ENCODE measurements around the gene GKN1. TPM values are rescaled to one million over a fixed set of nuclear protein-coding genes. Genes with fewer than 3 reads are reported as not detected.

GKN1 gene
- polyA plus RNA-seq, 4 donors = 0.12 to 1.9 TPM; not detected in 2

GRCh38 chr2:69013840-69014821, 39.7 kb downstream of the GKN1 start:
- H3K9me3 ChIP-seq (ENCODE audit: control insufficient read depth in 2 of 2, insufficient read depth in 1 of 2, low read depth in 1 of 2, low read length in 1 of 2) = no peaks in the 10 kb centered on the region
- no peak for FAIRE-seq
- H3K4me3 ChIP-seq (ENCODE audit: low read depth in 1 of 3, low read length in 3 of 3) = peak overlapping the region; percentile 14 to 74 (median 24)
- no peaks in the 10 kb centered on the region for H3K36me3 ChIP-seq (ENCODE audit: control insufficient read depth in 3 of 3, insufficient read depth in 2 of 3, low read depth in 1 of 3, low read length in 3 of 3)
- DNase-seq = no peak
- H3K27me3 ChIP-seq (ENCODE audit: control insufficient read depth in 3 of 3, insufficient read depth in 3 of 3, low read length in 3 of 3) = peaks cover 0 to 49% (median 3%) of the 10 kb centered on the region in 3 donors
- peaks cover 0 to 3% (median 0%) of the 10 kb centered on the region in 3 donors for H3K4me1 ChIP-seq (ENCODE audit: control insufficient read depth in 3 of 3, insufficient read depth in 2 of 3, low read depth in 1 of 3, low read length in 2 of 3)
- H3K27ac ChIP-seq (ENCODE audit: low read depth in 1 of 3, low read length in 2 of 3) = peak overlapping the region in 2 of 3 donors; percentile 72 to 83
- WGBS, 3 donors = 4 to 8% (median 4%) methylated on average over 20 of the region's 20 CpGs

DNA sequence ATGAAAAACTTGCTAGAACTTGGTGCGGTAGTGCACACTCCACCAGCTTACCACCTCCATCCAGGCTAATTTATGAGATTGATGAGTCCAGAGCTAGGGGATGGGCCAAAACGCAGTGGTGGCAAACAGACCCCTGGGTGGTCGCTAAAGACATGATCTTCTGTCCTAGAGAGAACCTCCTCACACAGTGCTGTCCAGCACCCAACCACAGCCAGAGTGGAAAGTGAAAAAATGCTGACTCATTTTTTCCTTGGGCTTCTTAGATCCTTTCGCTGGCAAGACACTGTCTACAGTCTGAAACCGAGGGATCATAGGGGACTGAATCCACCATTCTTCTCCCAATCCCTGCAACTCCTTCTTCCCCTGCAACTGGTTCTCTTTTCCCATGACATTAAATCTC, 42.6 kb downstream of the GKN1 start:
- Histone ChIP-seq H3K4me3 (ENCODE audit: low read depth in 1 of 3, low read length in 3 of 3) (no peak overlapping the region), H3K36me3 (ENCODE audit: control insufficient read depth in 3 of 3, insufficient read depth in 2 of 3, low read depth in 1 of 3, low read length in 3 of 3) (no peaks in the 10 kb centered on the region), H3K27me3 (ENCODE audit: control insufficient read depth in 3 of 3, insufficient read depth in 3 of 3, low read length in 3 of 3) (peaks cover 0 to 40% (median 3%) of the 10 kb centered on the region in 3 donors), H3K9me3 (ENCODE audit: control insufficient read depth in 2 of 2, insufficient read depth in 1 of 2, low read depth in 1 of 2, low read length in 1 of 2) (no peaks in the 10 kb centered on the region), H3K27ac (ENCODE audit: low read depth in 1 of 3, low read length in 2 of 3) (no peak overlapping the region), H3K4me1 (ENCODE audit: control insufficient read depth in 3 of 3, insufficient read depth in 2 of 3, low read depth in 1 of 3, low read length in 2 of 3) (peaks cover 0 to 3% (median 2%) of the 10 kb centered on the region in 3 donors)
- DNase-seq = no peak
- WGBS, 3 donors = 56 to 79% (median 73%) methylated on average over 5 of the region's 5 CpGs
- FAIRE-seq = no peak

GRCh38 chr2:69017835-69018234, 43.4 kb downstream of the GKN1 start:
- H3K27ac ChIP-seq (ENCODE audit: low read depth in 1 of 3, low read length in 2 of 3) = no peak overlapping the region
- WGBS, 3 donors = 67 to 86% (median 73%) methylated on average over 3 of the region's 3 CpGs
- no peak for DNase-seq
- H3K9me3 ChIP-seq (ENCODE audit: control insufficient read depth in 2 of 2, insufficient read depth in 1 of 2, low read depth in 1 of 2, low read length in 1 of 2) = no peaks in the 10 kb centered on the region
- FAIRE-seq = no peak
- peaks cover 0 to 3% (median 2%) of the 10 kb centered on the region in 3 donors for H3K4me1 ChIP-seq (ENCODE audit: control insufficient read depth in 3 of 3, insufficient read depth in 2 of 3, low read depth in 1 of 3, low read length in 2 of 3)
- H3K4me3 ChIP-seq (ENCODE audit: low read depth in 1 of 3, low read length in 3 of 3) = no peak overlapping the region
- peaks cover 0 to 33% (median 3%) of the 10 kb centered on the region in 3 donors for H3K27me3 ChIP-seq (ENCODE audit: control insufficient read depth in 3 of 3, insufficient read depth in 3 of 3, low read length in 3 of 3)
- H3K36me3 ChIP-seq (ENCODE audit: control insufficient read depth in 3 of 3, insufficient read depth in 2 of 3, low read depth in 1 of 3, low read length in 3 of 3) = no peaks in the 10 kb centered on the region

GRCh38 chr2:69018678-69019095, 44.3 kb downstream of the GKN1 start:
- Histone ChIP-seq H3K4me1 (ENCODE audit: control insufficient read depth in 3 of 3, insufficient read depth in 2 of 3, low read depth in 1 of 3, low read length in 2 of 3) (peaks cover 0 to 2% (median 0%) of the 10 kb centered on the region in 3 donors), H3K36me3 (ENCODE audit: control insufficient read depth in 3 of 3, insufficient read depth in 2 of 3, low read depth in 1 of 3, low read length in 3 of 3) (no peaks in the 10 kb centered on the region), H3K27me3 (ENCODE audit: control insufficient read depth in 3 of 3, insufficient read depth in 3 of 3, low read length in 3 of 3) (peaks cover 0 to 25% (median 3%) of the 10 kb centered on the region in 3 donors), H3K4me3 (ENCODE audit: low read depth in 1 of 3, low read length in 3 of 3) (no peak overlapping the region), H3K9me3 (ENCODE audit: control insufficient read depth in 2 of 2, insufficient read depth in 1 of 2, low read depth in 1 of 2, low read length in 1 of 2) (no peaks in the 10 kb centered on the region), H3K27ac (ENCODE audit: low read depth in 1 of 3, low read length in 2 of 3) (no peak overlapping the region)
- WGBS, 3 donors = 62 to 75% (median 64%) methylated on average over 4 of the region's 4 CpGs
- no peak for FAIRE-seq
- no peak for DNase-seq

DNA sequence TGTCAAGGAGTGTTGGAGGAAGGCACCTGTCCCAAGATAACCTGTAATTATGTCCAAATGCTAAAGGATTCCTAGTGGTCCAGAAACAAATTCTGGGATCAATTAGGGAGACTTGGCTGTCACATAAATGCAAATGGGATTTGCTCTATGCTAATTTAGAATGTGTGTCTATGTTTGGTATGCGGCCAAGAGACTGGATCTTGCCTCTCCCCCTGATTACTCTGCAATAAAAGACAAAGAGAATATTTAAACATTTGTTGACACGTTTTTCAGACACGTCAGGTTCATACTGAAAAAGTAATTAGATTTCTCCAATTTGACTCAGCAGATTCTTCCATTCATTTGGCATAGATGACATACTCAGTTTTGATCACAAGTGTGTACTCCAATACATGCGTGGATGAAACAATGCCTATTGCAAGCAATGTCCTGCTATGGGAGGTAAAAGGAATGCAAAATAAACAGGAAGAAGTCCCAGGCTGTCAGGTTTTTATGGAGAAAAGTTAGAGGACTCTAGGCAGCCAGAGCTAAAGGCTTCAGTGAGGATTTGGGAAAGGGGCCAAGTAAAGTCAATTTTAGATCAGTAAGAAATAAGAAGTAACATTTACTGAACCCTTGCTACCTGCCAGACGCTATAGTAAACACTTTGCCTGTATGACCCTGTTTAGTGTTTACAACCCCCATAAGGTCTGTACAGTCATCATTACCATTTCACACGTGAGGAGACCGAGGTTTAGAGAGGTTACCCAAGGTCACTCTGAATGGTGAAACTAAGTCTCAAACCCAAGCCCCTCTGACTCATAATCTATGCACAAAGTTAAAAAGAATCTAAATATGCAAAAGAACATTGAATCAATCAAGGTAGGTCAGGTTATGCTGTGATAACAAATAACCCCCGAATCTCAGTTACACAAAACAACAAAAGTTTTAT, 46.3 kb downstream of the GKN1 start:
- WGBS, 3 donors = 41 to 55% (median 45%) methylated on average over 8 of the region's 8 CpGs
- Histone ChIP-seq H3K4me3 (ENCODE audit: low read depth in 1 of 3, low read length in 3 of 3) (no peak overlapping the region), H3K36me3 (ENCODE audit: control insufficient read depth in 3 of 3, insufficient read depth in 2 of 3, low read depth in 1 of 3, low read length in 3 of 3) (no peaks in the 10 kb centered on the region), H3K27ac (ENCODE audit: low read depth in 1 of 3, low read length in 2 of 3) (no peak overlapping the region), H3K4me1 (ENCODE audit: control insufficient read depth in 3 of 3, insufficient read depth in 2 of 3, low read depth in 1 of 3, low read length in 2 of 3) (peaks cover 0 to 2% (median 0%) of the 10 kb centered on the region in 3 donors), H3K27me3 (ENCODE audit: control insufficient read depth in 3 of 3, insufficient read depth in 3 of 3, low read length in 3 of 3) (peaks cover 0 to 13% (median 0%) of the 10 kb centered on the region in 3 donors), H3K9me3 (ENCODE audit: control insufficient read depth in 2 of 2, insufficient read depth in 1 of 2, low read depth in 1 of 2, low read length in 1 of 2) (no peaks in the 10 kb centered on the region)
- FAIRE-seq = no peak
- DNase-seq = no peak

DNA sequence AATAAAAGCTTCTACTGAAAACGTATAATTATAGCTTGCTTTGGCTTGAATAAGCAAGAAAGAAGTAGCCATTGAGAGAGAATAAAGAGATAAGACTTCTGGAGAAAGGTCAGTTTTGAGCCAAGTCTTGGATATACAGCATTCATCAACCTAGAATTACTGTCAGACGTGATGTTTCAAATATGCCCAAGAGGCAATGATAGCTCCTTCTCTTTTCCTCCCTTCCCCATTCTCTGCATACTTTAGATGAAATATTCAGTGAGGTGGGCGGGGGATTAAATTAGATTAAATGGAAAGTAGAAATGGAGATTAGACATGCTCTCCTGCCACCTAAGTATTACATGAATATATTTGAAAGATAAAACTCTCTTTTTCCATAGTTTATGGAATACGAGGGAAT, 47.3 kb downstream of the GKN1 start:
- DNase-seq (no peak), FAIRE-seq (no peak)
- H3K4me3 ChIP-seq (ENCODE audit: low read depth in 1 of 3, low read length in 3 of 3) = no peak overlapping the region
- H3K27me3 ChIP-seq (ENCODE audit: control insufficient read depth in 3 of 3, insufficient read depth in 3 of 3, low read length in 3 of 3) = peaks cover 0 to 13% (median 0%) of the 10 kb centered on the region in 3 donors
- H3K27ac ChIP-seq (ENCODE audit: low read depth in 1 of 3, low read length in 2 of 3) = no peak overlapping the region
- WGBS, 3 donors = 74 to 78% (median 76%) methylated on average over 4 of the region's 4 CpGs
- H3K9me3 ChIP-seq (ENCODE audit: control insufficient read depth in 2 of 2, insufficient read depth in 1 of 2, low read depth in 1 of 2, low read length in 1 of 2) = no peaks in the 10 kb centered on the region
- H3K4me1 ChIP-seq (ENCODE audit: control insufficient read depth in 3 of 3, insufficient read depth in 2 of 3, low read depth in 1 of 3, low read length in 2 of 3) = peaks cover 0 to 2% (median 0%) of the 10 kb centered on the region in 3 donors
- no peaks in the 10 kb centered on the region for H3K36me3 ChIP-seq (ENCODE audit: control insufficient read depth in 3 of 3, insufficient read depth in 2 of 3, low read depth in 1 of 3, low read length in 3 of 3)

GRCh38 chr2:69022548-69022947, 48.1 kb downstream of the GKN1 start:
- H3K4me3 ChIP-seq (ENCODE audit: low read depth in 1 of 3, low read length in 3 of 3) = no peak overlapping the region
- 43 to 72% (median 46%) methylated on average over 1 of the region's 1 CpG for WGBS, 3 donors
- peaks cover 0 to 2% (median 0%) of the 10 kb centered on the region in 3 donors for H3K4me1 ChIP-seq (ENCODE audit: control insufficient read depth in 3 of 3, insufficient read depth in 2 of 3, low read depth in 1 of 3, low read length in 2 of 3)
- FAIRE-seq = no peak
- H3K9me3 ChIP-seq (ENCODE audit: control insufficient read depth in 2 of 2, insufficient read depth in 1 of 2, low read depth in 1 of 2, low read length in 1 of 2) = peaks cover 0 to 3% of the 10 kb centered on the region in 2 donors
- DNase-seq = no peak
- H3K36me3 ChIP-seq (ENCODE audit: control insufficient read depth in 3 of 3, insufficient read depth in 2 of 3, low read depth in 1 of 3, low read length in 3 of 3) = peaks cover 0 to 2% (median 0%) of the 10 kb centered on the region in 3 donors
- H3K27ac ChIP-seq (ENCODE audit: low read depth in 1 of 3, low read length in 2 of 3) = no peak overlapping the region
- peaks cover 0 to 6% (median 4%) of the 10 kb centered on the region in 3 donors for H3K27me3 ChIP-seq (ENCODE audit: control insufficient read depth in 3 of 3, insufficient read depth in 3 of 3, low read length in 3 of 3)

DNA sequence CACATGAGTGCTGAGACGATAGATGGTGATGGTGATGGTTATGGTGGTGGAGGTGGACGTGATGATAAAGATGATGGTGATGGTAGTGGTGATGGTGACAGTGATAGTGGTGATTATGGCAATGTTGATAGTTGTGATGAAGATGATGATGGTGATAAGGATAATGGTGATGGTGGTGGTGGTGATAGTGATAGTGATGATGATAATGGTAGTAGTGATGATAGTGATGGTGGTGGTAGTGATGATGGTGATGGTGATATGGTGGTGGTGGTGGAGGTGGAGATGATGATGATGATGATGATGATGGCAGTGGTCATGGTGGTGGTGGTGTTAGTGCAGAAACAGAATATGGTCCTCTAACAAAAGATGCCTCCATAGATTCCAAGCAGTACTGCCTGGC, 48.8 kb downstream of the GKN1 start:
- FAIRE-seq (no peak), DNase-seq (no peak)
- WGBS, 3 donors = 78 to 90% (median 87%) methylated on average over 2 of the region's 2 CpGs
- peaks cover 0 to 4% (median 3%) of the 10 kb centered on the region in 3 donors for H3K27me3 ChIP-seq (ENCODE audit: control insufficient read depth in 3 of 3, insufficient read depth in 3 of 3, low read length in 3 of 3)
- no peak overlapping the region for H3K4me3 ChIP-seq (ENCODE audit: low read depth in 1 of 3, low read length in 3 of 3)
- H3K27ac ChIP-seq (ENCODE audit: low read depth in 1 of 3, low read length in 2 of 3) = no peak overlapping the region
- H3K4me1 ChIP-seq (ENCODE audit: control insufficient read depth in 3 of 3, insufficient read depth in 2 of 3, low read depth in 1 of 3, low read length in 2 of 3) = peaks cover 0 to 2% (median 0%) of the 10 kb centered on the region in 3 donors
- peaks cover 0 to 2% (median 0%) of the 10 kb centered on the region in 3 donors for H3K36me3 ChIP-seq (ENCODE audit: control insufficient read depth in 3 of 3, insufficient read depth in 2 of 3, low read depth in 1 of 3, low read length in 3 of 3)
- H3K9me3 ChIP-seq (ENCODE audit: control insufficient read depth in 2 of 2, insufficient read depth in 1 of 2, low read depth in 1 of 2, low read length in 1 of 2) = peaks cover 0 to 3% of the 10 kb centered on the region in 2 donors

Data from small intestine (tissue), 7 donors.